HG02623 (cell line): ENCODE data around the gene EVI5L.
"Not testable (repeated sequence)": the region's sequence is repeated elsewhere in the genome, so short reads cannot be mapped to it uniquely, and the experiment has no call there.

Source experiments
- ATAC-seq: cut with Tn5 transposase; IDR thresholded peaks from one replicate; pipeline ENCODE4 v1.9.1; 2021; ENCODE audit warnings: moderate library complexity; ENCODE audit not compliant: unreplicated experiment

Gene EVI5L

DNA sequence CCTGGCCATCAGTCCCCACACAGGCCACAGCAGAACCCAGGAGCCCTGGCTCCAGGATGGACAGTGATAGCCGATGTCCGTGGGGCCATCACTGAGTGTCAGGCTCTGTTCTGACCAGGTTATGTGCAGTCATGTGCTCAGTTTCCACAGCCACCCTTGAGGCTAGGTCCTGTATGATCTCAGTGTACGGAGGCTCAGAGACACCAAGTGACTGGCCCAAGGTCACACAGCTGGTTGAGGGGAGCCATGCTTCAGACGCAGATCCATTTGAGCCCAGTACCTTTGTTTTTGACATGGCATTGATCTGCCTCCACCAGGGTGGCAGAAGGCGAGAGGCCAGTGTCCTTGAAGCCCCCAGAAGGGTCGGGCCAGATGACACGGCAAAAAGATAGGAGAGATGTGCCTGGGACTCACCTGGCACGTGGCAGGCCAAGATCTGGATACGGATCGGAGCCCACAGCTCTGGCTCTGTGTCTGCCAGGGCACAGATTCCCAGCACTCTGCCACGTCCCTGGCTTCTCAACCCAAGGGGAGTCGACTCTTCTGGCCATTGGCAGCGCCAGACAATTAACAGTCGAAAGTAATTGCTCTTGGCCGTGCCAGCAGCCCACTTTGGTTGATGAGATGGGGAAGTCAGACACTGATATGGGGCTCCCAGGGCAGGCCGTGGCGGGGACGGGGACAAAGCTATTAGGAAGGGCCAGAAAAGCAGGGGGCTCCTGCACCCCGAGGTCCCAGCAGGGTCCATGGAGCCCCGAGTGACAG, 15.6 kb downstream of the EVI5L start:
- no peak for ATAC-seq

- no peak for ATAC-seq
These were observed 16.2 kb downstream of the EVI5L start for GRCh38 chr19:7846155-7846646.

DNA sequence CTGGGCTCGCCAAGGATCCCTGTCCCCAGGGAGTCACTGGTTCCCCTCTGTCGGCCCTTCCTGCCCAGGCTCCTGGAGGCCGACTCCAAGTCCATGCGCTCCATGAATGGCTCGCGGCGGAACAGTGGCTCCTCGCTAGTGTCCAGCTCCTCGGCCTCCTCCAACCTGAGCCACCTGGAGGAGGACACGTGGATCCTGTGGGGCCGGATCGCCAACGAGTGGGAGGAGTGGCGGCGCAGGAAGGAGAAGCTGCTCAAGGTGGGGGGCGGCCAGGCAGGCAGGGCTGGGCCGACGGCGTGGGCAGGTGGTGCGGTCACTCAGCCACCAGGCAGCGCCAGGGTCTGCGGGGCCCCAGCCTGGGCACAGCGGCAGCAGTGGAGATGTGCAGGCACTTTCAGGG, 17.6 kb downstream of the EVI5L start:
- ATAC-seq, result no peak

GRCh38 chr19:7848779-7849457, 18.9 kb downstream of the EVI5L start:
- ATAC-seq, result no peak

DNA sequence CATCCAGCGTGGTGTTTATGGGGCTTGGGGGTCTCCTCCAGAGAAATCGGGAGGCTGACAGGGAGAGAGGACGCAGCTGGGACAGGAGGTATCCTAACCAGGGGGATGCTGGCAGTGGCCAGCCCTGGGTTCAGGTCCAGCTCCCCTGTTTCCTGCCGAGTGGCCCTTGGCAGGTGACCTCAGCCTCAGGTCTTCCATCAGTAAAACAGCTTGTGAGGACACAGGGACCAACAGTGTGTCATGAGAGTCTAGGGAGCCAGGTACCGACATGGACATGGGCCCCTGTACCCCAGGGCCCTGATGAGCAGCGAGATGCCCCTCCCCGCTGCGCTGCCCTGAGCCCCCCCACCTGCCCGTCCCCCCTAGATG, 19.6 kb downstream of the EVI5L start:
- no peak for ATAC-seq

GRCh38 chr19:7850000-7850813, 20.2 kb downstream of the EVI5L start:
- no peak for ATAC-seq

GRCh38 chr19:7850945-7851622, 21.1 kb downstream of the EVI5L start:
- ATAC-seq, result no peak

GRCh38 chr19:7851623-7852500, 21.8 kb downstream of the EVI5L start:
- ATAC-seq, result no peak

DNA sequence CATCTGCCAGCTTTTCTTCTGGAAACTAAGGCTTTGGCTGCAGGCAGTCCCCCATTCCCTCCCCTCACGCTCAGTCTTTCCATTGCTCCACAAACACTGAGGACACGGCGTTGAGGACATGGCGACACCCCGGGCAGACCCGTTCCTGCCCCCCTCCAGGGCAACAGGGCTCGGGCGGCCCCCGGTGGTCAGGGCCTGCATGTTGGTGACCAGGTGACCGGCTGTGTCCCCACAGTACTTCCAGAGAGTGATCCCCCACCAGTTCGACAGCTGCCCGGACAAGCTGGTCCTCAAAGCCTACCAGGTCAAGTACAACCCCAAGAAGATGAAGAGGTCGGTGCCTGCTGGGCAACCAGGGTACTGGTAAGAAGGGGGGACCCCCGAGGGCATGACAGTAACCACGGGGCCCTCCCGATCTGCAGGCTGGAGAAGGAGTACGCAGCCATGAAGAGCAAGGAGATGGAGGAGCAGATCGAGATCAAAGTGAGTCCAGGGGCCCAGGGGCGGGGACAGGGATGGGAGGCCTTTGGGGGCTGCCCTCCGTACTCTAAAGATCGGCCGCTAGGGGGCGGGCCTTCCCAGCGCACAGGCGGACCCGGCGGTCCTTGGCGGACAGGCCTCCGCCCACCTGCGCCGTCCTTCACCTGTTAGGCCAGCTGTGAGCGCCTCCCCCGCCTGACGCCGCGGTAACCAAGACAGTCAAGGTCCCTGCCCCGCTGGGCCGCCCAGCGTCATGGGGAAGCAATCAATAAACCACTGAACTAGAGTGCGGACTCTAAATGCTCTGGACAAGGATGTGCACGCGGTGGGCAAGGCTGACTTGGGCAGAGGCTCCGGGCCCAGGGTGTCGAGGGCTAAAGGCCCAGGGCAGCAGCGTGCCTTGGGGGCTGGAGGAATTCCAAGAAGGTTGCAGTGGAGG, 23.1 kb downstream of the EVI5L start:
- no peak for ATAC-seq

DNA sequence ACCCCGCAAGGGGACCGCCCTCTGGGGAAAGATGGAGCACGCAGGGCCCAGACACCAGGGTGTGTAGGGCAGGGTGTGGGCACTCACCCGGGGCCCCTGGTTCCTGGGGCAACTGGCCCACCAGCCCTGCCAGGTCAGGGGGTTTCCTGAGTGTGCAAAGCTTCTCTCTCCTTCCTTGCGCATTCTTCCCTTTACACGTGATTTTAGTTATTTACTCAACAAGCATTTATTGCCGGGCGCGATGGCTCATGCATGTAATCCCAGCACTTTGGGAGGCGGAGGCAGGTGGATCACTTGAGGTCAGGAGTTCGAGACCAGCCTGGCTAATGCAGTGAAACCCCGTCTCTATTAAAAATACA, 23.7 kb downstream of the EVI5L start:
- no peak for ATAC-seq

GRCh38 chr19:7855426-7856108, 25.5 kb downstream of the EVI5L start:
- no peak for ATAC-seq

DNA sequence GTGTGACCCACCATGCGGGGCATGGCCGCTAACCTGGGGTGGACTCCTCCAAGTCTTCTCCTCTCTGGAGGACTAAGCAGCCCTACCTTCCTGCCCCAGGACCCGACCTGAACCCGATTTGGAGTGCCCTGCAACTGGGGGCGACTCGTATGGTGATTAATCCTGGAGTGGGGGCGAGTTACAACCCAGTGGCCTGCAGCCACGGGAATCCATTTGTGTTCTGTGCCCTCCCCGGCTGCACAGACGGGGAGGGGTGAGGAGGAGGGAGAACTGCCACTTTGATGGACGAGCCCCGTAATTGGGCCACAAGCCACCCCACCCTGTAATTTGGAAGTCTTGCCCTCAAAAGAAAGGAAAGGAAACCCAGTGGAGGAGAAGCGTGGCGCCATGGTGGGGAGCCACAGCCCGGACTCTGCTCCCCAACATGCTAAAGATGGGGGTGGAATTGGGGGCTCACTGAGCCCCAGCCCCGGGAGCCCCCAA, 26.1 kb downstream of the EVI5L start:
- no peak for ATAC-seq

DNA sequence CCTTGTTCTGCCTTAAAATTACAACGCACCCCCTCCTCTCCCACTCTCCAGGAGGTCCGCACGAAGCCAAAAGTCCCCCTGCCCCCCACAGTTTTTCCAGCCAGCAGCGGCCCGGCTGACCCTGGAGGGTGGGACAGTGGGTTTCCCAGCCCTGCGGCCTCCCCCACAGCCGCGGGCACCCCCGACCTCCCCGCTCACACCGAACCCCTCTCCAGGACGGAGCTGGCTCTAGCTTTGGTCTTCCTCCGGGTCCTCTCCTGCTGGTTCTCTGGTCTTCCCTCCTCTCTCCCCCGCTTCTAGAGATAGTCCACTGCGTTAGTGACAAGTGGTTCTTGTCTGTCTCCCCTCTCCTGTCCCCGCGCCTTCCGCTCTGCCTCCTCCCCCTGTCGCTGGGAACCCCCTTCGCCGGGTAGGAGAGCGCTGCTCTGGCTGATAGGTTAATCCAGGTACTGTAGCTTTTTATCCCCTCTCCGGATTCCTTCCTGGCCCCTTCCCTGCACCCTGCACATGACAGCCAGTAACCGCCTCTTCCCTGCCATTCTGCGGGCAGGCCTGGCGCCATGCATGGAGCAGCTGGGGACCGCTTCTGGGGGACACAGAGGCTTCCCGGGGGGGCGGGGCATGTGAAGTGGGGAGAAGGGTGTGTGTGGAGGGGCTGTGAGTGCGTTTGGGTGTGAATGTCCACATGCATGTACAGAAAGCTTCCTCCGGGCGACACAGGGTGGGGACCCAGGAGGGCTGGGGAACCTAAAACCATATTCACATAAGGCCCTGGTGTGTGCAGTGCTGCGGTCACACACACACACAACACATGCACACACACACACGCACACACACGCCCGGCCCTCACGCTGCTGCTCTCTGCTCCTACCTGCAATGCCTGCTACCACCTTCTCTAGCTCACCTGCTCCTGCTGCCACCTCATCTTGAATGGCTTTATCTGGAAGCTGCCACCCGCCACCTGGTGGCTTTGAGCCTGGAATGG, 27.0 kb downstream of the EVI5L start:
- ATAC-seq, result no peak

GRCh38 chr19:7857727-7858108, 27.7 kb downstream of the EVI5L start:
- ATAC-seq, result no peak

DNA sequence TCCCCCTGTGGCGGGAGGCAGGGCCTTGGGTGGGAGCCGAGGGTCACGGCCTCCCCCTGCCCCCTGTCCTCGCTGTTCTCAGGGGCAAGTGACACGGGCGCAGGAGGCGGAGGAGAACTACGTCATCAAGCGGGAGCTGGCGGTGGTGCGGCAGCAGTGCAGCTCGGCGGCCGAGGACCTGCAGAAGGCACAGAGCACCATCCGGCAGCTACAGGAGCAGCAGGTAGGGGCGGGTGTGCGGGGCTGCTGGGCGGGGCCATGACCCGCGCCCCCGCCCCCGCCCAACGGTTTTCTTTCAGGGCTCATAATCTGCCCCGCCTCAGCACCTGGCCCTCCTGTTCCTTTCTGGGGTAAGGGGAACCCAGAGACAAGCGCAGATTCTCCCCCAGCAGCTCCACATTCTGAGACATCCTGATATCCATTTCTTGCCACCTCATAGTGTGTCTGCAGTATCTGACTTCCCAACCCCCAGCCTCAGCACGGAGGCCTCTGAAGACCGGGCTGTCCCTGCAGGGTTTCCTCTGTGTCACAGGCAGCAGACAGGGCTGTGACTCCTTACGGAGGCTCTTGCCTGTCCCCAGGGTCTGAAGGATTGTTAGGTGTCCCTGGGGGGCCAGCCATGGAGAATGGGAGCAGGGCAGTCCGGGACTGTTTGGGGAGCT, 28.2 kb downstream of the EVI5L start:
- no peak for ATAC-seq

DNA sequence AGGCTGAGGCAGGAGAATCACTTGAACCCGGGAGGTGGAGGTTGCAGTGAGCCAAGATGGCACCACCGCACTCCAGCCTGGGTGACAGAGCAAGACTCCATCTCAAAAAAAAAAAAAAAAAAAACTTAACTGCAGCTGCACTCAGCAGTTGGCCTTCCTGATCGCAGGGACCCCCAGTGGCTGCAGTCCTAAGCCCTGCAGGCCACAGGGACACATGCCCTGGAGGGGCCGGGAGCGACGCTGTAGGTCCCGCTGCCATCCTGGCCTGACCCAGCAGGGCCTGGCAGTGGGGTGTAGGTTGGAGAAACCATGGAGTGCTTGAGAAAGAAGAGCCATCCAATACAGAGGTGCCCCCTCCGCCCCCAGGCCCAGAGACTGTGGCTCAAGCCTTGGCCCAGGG, 29.1 kb downstream of the EVI5L start:
- ATAC-seq, result not testable (repeated sequence)
